ENCODE data around the gene AKT2.

AKT2 gene

GRCh38 chr19:40252395-40252794 is 32.8 kb downstream of the AKT2 start:
- no peak for DNase-seq (ENCODE audit: low read depth)

GRCh38 chr19:40251991-40252390 is 33.2 kb downstream of the AKT2 start:
- no peak for DNase-seq (ENCODE audit: low read depth)

DNA sequence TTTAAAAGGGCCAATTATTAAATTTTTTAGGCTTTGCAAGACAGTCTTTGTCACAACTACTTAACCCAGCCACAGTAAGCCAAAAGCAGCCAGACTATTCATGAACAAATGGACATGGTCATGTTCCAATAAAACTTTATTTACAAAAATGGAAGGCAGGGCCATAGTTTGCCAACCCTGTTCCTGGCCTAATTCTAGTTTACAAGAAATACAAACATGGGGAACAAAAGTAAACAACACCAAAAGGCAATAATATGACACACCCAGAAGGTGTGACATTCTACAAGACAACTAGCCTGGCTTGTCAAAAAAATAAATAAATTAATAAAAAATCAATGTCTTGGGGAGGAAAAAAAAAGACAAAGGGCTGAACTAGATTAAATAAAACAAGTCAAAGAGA is 33.9 kb downstream of the AKT2 start:
- DNase-seq (ENCODE audit: low read depth), result no peak

- DNase-seq (ENCODE audit: low read depth), result no peak
These were observed 35.4 kb downstream of the AKT2 start for GRCh38 chr19:40249781-40250180.

DNA sequence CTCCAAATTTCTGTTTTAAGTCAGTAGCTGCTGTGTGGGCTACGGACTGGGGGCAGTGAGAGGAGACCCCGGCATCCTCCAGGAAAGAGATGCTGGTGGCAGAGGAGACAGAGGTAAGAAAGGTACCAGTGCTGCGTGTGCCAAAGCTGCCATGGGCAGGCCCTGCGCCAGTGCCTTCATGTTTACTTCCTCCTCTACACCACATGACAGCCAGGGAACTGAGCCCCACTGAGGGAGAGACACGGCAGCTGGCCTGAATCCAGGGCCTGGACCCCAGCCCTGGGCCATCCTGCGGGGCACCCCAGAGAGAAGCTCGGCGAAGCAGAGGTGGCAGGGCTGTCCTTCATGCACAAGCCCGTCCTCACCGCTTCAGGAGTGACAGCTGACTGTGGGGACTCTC is 35.9 kb downstream of the AKT2 start:
- no peak for DNase-seq (ENCODE audit: low read depth)

DNA sequence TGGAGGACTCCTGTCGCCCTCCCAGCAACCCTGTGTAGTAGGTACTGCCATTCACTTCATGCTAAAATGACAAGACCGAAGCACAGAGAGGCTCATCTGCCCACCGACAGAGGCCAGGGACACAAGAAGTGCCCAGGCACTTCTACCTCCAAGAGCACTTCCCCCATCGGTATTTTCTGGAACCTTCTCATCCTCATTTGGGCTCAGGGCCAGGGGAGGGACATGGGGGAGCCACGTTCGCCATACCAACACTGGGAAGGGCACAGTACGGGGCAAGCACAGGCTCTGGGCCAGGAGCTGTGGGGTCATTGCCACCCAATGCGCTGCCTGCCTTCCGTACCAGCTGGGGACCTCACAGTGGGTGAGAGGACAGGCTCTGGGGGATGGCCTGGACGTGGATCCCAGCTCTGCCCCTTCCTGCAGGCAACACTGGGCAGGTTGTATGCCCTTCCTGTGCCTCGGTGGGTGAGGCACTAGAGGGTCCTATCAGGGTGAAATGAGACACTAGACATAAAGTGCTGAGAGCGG is 37.3 kb downstream of the AKT2 start:
- no peak for DNase-seq (ENCODE audit: low read depth)

DNA sequence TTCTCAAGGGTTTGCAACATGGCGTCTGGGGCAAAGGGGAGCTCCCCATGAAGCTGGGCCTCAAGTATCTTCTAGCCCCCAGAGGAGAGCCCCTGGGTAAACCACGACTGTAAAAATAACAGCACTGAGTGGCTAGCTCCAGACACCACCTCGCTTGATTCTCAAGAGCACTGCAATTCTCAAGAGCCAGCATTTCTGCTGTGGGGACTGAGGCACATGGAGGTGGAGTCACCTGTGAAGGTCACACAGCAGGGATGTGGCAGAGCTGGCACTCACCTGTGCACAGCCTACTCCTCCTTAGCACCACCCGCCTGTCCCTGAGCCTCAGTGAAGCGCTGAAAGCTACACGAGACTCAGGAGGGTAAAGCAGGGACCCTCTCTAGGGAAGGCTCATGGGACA is 38.0 kb downstream of the AKT2 start:
- DNase-seq (ENCODE audit: low read depth), result no peak

DNA sequence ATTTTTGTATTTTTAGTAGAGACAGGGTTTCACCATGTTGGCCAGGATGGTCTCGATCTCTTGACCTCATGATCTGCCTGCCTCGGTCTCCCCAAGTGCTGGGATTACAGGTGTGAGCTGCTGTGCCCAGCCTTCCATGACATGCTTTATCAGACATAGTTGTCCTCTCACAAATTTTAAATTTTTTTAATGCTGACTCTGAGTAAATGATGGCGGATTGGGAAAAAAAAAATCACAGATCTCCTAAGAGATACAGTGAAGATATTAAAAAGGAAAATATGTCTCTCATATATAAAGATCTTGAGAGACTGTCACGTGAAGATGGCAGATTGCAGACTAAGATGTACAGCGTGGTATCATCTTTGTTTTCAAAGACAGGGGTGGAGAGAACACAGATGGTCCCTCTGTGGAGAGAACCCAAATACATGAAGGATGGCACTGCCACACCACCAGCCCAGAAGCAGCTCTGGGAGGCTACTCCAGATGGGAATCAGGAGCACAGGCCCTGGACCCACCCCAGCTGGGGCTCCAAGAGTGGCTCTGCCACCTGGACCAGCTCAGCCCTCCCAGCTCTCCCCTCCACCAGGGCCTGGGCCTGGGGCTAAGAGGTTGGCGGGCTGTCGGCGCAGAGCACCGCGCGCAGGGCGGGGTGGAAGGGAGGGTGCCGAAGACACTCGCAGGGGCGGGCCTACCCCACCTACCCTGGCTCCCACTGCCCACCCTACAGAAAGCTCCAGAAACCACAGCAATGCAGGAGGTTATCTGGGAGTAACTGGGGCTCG is 38.7 kb downstream of the AKT2 start:
- no peak for DNase-seq (ENCODE audit: low read depth)

GRCh38 chr19:40245506-40246128 is 39.5 kb downstream of the AKT2 start:
- no peak for DNase-seq (ENCODE audit: low read depth)

GRCh38 chr19:40244579-40245317 is 40.4 kb downstream of the AKT2 start:
- no peak for DNase-seq (ENCODE audit: low read depth)

- DNase-seq (ENCODE audit: low read depth), result no peak
These were observed 42.0 kb downstream of the AKT2 start for GRCh38 chr19:40243181-40243580.

DNA sequence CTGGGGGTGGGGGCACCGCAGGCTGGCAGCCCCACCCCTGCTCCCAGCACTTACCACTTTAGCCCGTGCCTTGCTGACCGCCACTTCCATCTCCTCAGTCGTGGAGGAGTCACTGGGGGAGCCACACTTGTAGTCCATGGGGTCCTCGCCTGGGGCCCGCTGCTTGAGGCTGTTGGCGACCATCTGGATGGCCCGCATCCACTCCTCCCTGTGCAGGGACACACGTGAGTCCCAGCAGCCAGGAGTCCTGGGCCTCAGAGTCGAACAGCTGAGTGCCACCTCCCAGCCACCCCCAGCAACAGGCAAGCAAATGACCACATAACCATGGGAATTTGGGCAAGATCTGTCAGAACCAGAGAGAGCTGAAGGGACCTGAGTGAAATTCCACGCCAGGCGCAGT is 42.7 kb downstream of the AKT2 start:
- DNase-seq (ENCODE audit: low read depth), result no peak

- no peak for DNase-seq (ENCODE audit: low read depth)
These were observed 43.2 kb downstream of the AKT2 start for GRCh38 chr19:40241809-40242384.

DNA sequence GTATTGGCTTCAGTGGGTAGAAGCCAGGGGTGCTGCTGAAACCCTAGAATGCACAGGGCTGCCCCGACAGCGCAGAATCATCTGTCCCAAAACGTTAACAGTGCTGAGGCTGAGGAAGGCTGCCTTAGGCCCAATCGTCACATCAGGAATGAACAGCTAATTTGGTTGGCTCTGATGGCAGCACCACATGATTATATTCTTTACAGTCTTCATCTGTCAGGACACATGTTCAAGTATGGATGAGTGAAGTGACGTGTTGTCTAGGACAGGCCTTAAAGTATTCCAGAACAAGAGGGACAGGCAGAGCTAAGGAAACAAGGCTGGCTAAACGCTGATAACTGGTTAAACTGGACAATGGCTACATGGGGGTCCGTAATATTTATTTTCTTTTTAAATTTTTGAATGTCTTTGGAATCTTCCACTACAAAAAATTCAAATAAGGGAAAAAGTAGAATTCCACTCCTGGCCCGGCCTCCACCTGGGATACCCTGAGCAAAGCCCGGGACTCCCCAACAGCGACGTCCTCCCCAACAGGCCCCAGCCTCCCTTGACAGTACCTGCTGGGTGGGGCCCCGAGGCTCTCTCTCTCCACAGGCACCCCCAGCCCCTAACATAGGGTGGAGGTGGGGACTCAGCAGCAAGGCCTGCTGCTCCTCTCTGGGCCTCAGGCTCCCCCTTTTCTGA is 43.9 kb downstream of the AKT2 start:
- DNase-seq (ENCODE audit: low read depth), result no peak

- no peak for DNase-seq (ENCODE audit: low read depth)
These were observed 44.8 kb downstream of the AKT2 start for GRCh38 chr19:40240332-40240731.

DNA sequence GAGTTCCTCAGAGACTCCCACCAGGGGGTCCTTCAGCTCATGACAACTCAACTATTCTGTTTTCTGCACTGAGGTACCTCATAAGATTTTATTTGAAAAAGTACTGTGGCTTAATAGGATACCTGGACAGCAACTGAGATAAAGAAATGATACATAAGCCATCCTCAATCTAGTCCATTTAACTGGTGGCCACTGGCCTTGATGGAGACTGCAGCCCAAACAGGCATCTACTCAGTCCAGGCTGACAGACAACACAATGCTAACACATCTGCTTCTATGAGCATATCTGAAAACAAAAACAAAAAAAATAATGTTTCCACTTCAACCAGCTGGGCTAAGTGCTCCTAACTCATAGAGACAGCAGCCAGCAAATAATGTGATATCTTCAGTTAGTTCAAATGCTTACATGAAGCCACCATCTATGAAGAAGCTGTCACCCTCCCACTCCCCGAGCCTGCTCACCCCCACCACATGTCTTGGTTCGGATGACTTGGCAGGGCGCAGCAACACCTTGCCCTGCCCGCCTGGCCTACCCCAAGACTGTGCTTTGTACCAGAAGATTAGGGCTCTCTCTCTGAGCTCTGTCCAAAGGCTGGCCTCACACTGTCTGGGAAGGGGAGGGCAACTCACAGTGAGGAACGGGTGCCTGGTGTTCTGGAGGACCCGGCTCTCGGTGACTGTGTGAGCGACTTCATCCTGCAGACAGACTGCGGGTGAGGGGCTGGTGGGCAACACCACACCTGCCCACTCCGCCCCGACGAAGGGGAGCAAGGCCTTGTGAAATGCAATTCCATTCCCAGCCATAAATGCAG is 45.5 kb downstream of the AKT2 start:
- DNase-seq (ENCODE audit: low read depth), result no peak

DNA sequence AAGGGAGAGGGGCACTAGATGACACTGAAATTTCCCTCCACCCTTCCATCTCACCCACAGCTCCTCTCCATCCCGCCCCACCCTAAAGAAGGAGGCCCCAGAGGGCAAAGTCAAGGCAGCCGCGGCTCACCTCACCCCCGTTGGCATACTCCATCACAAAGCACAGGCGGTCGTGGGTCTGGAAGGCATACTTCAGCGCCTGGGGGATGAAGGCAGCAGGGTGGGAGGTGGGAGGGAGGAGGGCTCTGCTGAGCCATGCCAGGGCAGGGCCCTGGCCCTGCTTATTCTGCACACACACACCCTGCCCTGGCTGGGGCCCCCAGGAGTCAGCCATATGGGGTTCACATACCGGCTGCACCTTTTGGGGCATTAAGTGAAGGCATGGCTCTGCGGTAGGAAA is 46.4 kb downstream of the AKT2 start:
- no peak for DNase-seq (ENCODE audit: low read depth)

DNA sequence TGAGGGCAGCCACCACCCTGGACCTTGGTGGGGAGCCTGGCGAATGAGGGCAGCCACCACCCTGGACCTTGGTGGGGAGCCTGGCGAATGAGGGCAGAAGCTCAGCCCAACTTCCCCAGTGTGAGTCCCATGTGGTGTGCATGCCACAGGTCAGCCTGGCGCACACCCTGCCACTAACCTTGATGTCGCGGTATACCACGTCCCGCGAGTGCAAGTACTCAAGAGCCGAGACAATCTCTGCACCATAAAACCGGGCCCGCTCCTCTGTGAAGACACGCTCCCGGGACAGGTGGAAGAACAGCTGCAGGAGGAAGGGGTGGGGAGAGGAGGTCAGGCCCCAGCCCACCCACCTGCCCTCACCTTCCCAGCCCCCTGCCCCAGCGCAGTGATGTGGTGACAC is 47.4 kb downstream of the AKT2 start:
- DNase-seq (ENCODE audit: low read depth), result no peak

- no peak for DNase-seq (ENCODE audit: low read depth)
These were observed 48.8 kb downstream of the AKT2 start for GRCh38 chr19:40236366-40236765.

DNA sequence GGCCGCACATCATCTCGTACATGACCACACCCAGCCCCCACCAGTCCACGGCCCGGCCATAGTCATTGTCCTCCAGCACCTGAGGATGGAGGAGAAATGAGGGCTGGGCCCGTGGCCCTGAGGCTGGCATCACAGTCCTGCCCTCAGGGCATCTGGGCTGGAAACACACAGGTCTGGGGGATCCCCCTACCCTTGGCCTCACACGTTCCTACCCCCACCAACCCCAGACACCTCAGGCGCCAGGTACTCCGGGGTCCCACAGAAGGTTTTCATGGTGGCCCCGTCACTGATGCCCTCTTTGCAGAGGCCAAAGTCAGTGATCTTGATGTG is 49.2 kb downstream of the AKT2 start:
- no peak for DNase-seq (ENCODE audit: low read depth)

All from EH (cell line).